HG02981 (cell line): ENCODE results near the gene NEDD1.

Source experiments
- ATAC-seq: cut with Tn5 transposase; IDR thresholded peaks from one replicate; pipeline ENCODE4 v1.9.1; 2021; ENCODE audit warnings: mild to moderate bottlenecking, moderate library complexity; ENCODE audit not compliant: unreplicated experiment

The NEDD1 gene

GRCh38 chr12:96901175-96901574, 5.9 kb upstream of the NEDD1 start:
- no peak for ATAC-seq

DNA sequence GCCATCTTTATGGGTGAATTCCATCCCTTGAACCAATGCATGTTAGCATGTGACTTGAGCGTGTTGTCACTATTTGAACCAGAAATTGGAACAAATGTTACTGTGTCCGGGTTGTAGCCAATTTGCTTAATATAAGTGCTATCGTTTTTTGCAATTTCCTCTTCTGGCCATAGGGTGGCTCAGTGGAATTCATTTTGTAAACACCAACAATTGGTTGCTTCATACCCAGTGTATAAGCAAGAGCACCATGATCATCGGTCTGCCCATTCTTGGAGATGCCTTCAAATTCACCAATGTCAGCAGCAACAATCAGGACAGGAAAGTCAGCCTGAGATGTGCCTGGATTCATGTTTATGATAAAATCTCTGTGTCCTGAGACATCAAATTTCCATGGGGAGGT, 5.0 kb upstream of the NEDD1 start:
- no peak for ATAC-seq

DNA sequence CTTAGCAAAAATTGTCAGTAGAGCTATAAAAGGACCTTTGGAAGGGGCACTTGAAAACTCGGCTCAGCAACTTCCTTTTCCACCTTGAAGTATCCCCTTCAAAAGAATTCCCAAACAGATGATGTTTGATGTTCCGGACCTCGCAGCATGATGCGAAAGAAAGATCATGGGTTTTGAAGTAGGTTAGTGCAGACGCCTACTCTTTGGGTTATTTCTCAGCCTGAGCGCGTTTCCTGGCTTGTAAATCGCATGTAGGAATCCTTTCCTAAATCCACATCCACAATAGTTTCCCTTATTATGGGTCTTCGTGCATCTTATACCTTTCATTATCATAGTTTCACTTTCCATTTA, 584 bp upstream of the NEDD1 start:
- ATAC-seq, result no peak

DNA sequence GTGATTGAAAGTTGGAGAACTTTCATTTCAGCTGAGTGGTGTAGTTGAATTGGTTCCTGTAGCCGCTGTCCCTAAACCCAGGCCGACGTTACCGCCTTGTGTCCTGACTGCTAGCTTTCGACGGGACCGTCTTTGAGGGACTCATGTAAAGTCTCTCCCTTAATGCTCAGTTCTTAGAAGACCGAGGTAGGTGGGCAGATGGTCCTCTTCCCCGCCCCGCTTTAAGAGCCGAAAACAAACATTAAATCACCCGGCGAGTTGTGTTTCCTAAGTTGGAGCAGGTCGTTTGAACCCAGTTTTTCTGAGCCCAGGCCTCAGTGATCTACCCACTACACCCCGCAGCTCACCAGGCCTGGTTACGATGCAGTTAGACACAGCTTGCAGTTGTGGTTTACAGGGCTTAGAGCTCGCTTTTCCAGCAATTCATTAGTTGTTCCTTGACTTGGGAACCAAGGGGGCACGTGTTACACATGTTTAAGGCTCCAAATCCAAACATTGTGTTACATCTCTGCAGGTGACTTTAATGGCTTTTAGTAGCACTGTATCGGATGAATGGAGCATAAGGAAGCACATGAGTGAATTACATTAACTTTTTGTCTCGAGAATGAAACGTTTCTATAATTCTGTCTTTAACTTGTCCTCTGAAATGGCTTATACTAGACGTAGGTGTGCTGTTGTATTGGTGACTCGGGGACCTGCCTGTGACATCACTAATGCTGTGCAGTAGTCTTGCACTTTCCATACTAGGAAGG, 790 bp downstream of the NEDD1 start:
- peak; percentile 21 for ATAC-seq

GRCh38 chr12:96908423-96908675, 1.3 kb downstream of the NEDD1 start:
- ATAC-seq, result no peak

GRCh38 chr12:96912261-96912660, 5.2 kb downstream of the NEDD1 start:
- ATAC-seq, result no peak

- ATAC-seq, result no peak
Observed at GRCh38 chr12:96912943-96913342, 5.9 kb downstream of the NEDD1 start.

DNA sequence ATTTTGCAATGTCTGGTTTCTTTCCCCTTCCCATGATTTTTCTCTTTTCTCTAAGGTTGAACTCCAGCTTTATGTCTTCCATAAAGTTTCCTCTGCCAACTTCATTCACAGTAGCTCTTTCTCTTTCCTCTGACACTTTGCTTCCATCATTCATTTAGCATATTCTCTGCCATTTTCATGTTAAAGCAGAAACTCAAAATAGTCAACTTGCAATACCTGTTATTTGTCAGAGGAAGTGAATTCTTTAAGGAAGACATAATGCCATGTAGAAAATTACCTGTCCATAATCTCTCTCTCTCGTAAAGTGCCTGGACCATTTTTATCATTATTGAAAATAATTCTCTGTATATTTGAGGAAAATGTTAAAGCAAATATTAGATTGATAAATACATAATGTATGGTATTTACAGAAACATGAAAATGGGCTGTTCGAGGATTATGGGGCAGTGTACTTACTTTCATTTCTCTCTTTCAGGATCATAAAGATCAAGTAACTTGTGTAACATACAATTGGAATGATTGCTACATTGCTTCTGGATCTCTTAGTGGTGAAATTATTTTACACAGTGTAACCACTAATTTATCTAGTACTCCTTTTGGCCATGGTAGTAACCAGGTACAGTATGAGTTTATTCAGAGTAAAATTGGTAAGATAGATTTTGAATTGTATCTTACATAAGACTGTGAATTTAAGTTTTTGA, 12.6 kb downstream of the NEDD1 start:
- ATAC-seq, result no peak

DNA sequence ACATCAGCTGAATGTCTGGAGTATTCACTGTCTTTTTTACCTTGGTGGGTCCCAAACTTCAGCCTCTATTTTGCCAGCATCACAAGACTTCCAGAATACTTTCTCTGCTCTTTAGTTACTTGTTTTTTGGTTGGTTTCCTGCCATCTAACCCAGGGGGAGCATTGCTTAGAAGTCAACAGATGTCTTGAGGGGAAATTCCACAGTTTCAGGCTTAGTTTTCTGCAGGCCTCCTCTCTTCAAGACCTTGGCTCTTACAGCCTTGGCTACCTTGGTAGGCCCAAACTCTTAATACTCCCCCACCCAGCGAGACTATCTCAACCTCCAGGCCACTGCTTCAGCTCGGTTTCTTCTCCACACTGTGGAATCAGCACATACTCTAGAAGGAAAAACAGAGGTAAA, 41.7 kb downstream of the NEDD1 start:
- peak; percentile 68 for ATAC-seq

DNA sequence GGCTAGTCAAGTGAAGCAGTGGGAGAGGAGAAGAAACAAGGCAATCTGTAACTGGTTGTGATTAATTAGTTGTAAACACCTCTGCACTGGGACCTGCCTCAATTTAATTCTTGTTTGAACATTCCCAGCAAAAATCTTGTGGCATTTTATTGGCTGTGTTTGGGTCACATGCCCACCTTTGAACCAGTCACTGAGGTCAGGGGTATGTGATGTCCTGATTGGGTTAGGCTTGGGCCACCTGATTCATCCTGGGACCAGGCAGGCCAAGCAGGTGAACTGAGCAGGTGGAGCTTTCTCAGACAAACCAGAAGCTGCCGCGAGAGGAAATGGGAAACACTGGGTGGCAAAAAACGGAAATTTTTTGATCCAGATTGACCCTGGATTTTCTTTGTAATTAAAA, 72.5 kb downstream of the NEDD1 start:
- ATAC-seq, result no peak

- ATAC-seq, result no peak
Observed at GRCh38 chr12:96980991-96981414, 73.9 kb downstream of the NEDD1 start.

GRCh38 chr12:96981911-96982310, 74.9 kb downstream of the NEDD1 start:
- no peak for ATAC-seq

DNA sequence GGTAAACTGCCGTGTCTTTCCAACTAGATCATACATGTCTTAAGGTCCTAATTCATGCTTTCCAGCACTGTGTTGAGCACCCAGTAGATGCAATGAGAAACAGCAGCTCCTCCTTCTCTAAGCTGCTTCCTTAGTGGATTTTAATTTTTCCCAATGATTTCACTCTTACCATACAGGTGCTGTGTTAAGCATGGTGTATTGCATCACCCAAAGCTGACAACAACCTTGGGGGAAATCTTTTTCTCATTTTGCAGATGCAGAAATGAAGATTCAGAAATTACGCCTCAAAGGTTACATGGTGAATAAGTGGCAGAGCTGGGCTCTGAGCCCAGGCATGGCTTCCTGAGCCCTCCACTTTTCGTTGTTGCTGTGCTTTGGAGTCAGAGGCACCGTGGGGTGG, 75.6 kb downstream of the NEDD1 start:
- no peak for ATAC-seq

DNA sequence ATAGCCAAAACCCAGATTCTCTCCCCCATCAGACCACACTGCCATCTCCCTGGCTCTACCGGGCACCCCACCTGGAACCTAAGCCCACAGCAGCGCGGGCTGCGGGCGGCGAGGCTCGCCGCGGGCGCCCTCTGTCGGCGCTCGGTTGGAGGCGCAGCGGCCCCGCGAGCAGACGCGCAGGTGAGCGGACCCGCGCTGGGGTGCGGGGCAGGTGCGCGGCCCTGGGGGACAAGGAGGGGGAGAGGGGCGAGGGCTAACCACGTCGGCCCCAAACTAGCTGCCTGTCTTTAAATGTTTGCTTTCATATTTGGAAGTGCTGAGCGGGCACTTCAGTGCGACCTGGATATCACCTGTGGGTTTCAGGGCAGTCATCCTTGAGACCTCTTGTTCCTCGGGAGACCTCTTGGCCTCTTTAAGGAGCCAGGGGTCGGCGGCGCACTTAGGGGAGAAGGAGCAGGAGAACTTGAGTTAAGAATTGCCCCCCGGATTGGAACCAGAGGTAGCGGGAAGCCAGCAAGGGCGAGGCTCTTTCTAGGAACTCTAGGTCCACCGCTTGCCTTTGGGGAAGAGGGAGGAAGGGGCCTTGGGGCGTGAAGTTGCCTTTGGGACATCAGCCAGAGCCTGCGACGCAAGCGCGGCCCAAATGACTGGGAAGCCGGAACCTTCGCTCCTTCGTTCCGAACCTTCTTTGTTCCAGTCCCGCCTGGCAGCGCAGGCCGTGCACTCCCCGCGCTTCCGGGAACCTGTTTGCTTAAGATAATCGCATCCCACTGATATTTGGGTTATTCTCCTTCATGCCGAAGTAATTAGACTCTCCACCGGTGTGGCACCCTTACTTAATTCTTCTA, 78.7 kb downstream of the NEDD1 start:
- ATAC-seq, result peak; percentile 93

- ATAC-seq, result no peak
Observed at GRCh38 chr12:96986883-96987523, 79.9 kb downstream of the NEDD1 start.

- no peak for ATAC-seq
Observed at GRCh38 chr12:96988919-96989318, 81.9 kb downstream of the NEDD1 start.

DNA sequence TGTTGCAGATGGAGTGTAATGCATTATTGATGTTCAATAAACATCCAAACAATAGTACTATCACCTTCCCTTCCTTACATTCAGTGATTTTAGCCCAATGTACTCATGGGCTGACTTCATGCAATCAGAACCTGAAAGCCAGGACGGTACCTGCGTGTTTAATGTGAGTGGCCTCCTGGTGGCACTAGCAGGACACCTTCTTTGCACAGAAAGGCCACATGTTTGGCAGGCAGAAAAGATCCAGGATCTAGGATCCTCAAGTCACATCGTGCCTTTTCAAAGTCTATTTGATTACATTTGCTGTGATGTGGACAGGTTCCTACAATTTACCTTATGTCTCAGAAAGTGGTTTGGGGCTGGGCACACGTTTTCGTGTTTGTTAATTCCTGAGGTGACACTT, 82.9 kb downstream of the NEDD1 start:
- no peak for ATAC-seq

DNA sequence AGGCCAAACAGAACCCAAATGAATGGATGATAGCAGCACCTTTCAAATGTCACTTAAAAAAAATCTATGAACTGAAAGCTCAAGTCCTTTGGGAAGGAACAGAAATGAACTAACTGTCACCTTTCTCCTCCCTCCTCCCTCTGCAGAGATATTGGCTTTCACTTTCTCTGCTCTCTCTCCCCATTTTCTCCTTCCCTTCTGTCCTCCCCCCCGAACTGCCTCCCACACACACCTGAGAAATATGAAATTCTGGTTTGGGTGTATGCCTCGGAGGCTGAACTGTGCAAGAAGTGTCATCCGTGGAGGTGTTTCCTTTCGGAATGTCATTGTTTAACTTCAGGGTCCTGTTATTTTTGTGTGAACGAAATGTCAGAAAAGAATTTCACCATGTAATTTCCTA, 87.8 kb downstream of the NEDD1 start:
- ATAC-seq, result no peak

GRCh38 chr12:96995861-96996260, 88.8 kb downstream of the NEDD1 start:
- no peak for ATAC-seq

GRCh38 chr12:96997797-96998484, 90.9 kb downstream of the NEDD1 start:
- no peak for ATAC-seq

DNA sequence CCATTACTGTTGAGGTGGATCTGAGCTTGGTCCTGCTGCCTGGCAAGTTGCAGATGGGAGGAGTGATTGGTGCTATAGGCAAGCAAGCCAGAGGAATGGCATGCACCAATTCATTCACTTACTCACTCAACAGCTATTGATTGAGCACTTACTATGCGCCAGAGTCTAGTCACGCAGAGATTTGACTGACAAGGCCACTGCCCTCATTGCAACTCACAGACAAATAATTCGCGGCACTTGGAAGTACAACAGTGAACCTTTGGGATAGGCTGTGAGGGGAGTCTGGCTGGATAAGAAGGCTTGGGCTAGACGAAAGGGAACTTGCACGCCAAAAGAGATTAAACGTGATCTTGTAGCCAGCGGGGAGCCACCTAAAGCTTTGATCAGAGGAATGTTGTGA, 96.2 kb downstream of the NEDD1 start:
- no peak for ATAC-seq
